ENCODE results near the gene GPC3.

DNA sequence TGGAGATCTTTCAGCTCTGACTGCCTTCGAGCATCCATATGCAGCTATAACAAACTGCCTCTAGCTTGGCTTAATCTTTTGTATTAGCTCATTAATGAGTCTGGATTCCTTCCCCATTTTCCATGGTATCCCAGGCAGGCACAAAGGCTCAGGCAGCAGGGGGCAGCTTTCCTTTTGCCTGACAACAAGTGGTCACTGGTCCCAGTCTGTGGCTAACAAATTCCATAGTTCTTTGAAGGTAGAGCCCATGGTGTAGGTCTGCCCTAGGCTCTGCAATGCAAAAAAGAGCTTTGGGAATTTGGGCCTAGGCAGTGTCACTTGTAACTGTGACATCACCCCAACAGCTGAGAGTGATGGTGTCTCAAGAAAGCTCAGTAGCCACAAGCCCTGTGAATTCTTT is 335.7 kb downstream of the GPC3 start:
- TF ChIP-seq, protein P1, sequence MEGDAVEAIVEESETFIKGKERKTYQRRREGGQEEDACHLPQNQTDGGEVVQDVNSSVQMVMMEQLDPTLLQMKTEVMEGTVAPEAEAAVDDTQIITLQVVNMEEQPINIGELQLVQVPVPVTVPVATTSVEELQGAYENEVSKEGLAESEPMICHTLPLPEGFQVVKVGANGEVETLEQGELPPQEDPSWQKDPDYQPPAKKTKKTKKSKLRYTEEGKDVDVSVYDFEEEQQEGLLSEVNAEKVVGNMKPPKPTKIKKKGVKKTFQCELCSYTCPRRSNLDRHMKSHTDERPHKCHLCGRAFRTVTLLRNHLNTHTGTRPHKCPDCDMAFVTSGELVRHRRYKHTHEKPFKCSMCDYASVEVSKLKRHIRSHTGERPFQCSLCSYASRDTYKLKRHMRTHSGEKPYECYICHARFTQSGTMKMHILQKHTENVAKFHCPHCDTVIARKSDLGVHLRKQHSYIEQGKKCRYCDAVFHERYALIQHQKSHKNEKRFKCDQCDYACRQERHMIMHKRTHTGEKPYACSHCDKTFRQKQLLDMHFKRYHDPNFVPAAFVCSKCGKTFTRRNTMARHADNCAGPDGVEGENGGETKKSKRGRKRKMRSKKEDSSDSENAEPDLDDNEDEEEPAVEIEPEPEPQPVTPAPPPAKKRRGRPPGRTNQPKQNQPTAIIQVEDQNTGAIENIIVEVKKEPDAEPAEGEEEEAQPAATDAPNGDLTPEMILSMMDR (IDR thresholded peaks at IDR 0.05; ENCODE audit: low read length) = no peak
- TF ChIP-seq EZH2 (IDR thresholded peaks at IDR 0.05; ENCODE audit: borderline replicate concordance, low read length) = no peak
